Measurements from ENCODE around the gene PDE10A.
"Not testable (repeated sequence)": the region's sequence is repeated elsewhere in the genome, so short reads cannot be mapped to it uniquely, and the experiment has no call there.

PDE10A gene

DNA sequence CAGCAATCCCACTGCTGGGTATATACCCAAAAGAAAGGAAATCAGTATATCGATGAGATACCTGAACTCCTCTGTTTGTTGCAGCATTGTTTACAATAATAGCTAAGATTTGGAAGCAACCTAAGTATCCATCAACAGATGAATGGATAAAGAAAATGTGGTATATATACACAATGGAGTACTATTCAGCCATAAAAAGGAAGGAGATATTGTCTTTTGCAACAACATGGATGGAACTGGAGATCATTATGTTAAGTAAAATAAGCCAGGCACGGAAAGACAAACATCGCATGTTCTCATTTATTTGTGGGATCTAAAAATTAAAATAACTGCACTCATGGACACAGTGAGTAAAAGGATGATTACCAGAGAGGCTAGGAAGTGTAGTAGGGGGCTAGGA lies 108.4 kb downstream of the PDE10A start:
- H3K9ac ChIP-seq (ENCODE audit: low read depth, low read length); H3K36me3 ChIP-seq (ENCODE audit: insufficient read depth, low read depth, low read length); H3K9me3 ChIP-seq (ENCODE audit: insufficient read depth, low read depth, low read length); H3K27ac ChIP-seq (ENCODE audit: low read length); H3K4me3 ChIP-seq (ENCODE audit: low read length); H3K27me3 ChIP-seq (ENCODE audit: insufficient read depth, low read length): not testable (repeated sequence)
- peaks cover 14% of the 10 kb centered on the region for H3K4me1 ChIP-seq (ENCODE audit: insufficient read depth, low read length)

DNA sequence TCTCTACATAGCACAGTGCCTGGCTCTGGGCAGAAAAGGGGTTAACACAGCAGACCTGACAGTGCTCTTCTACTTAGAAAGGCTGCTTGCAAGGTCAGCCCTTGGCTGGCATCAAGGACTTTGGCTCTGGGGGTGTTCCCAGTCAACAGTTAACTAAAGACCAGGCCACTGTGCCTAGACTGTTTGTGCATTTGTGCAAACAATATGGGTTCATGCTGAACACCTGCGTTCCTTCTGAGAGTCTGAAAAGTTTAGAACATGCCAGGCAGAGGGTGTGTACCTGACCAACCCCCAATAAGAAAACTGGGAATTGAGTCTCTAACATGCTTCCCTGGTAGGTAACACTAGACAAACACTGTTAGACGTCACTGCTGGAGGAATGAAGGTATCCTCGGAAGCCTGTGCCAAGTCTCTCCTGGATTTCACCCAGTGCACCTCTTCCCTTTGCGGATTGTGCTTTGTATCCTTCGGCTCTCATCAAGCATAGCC lies 110.7 kb downstream of the PDE10A start:
- no peaks in the 10 kb centered on the region for H3K36me3 ChIP-seq (ENCODE audit: insufficient read depth, low read depth, low read length)
- H3K4me1 ChIP-seq (ENCODE audit: insufficient read depth, low read length), result peaks cover 14% of the 10 kb centered on the region
- no peaks in the 10 kb centered on the region for H3K9me3 ChIP-seq (ENCODE audit: insufficient read depth, low read depth, low read length)
- no peaks in the 10 kb centered on the region for H3K27me3 ChIP-seq (ENCODE audit: insufficient read depth, low read length)
- H3K27ac ChIP-seq (ENCODE audit: low read length), result no peak overlapping the region
- no peak overlapping the region for H3K4me3 ChIP-seq (ENCODE audit: low read length)
- H3K9ac ChIP-seq (ENCODE audit: low read depth, low read length), result no peak overlapping the region

DNA sequence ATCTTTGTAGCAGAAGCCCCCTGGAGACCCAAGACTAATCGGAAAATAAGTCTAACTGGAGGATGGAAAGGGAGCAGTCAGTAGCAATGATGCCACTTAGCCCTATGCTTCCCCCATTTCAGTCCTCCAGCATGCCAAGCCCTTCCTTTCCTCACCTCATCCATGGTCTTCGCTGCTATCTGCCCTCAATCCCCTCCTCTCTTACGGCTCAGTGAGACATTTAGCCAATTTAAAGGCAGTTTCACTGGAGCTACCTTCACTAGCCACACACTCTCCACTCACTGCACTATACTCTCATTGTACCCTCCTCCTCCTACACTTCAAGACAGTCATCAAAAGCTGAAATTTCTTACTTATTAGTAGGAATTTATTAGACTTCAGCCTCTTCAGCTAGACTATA lies 111.2 kb downstream of the PDE10A start:
- Histone ChIP-seq H3K4me3 (ENCODE audit: low read length) (no peak overlapping the region), H3K4me1 (ENCODE audit: insufficient read depth, low read length) (peaks cover 14% of the 10 kb centered on the region), H3K9me3 (ENCODE audit: insufficient read depth, low read depth, low read length) (no peaks in the 10 kb centered on the region), H3K27ac (ENCODE audit: low read length) (no peak overlapping the region), H3K36me3 (ENCODE audit: insufficient read depth, low read depth, low read length) (no peaks in the 10 kb centered on the region), H3K9ac (ENCODE audit: low read depth, low read length) (no peak overlapping the region), H3K27me3 (ENCODE audit: insufficient read depth, low read length) (no peaks in the 10 kb centered on the region)

DNA sequence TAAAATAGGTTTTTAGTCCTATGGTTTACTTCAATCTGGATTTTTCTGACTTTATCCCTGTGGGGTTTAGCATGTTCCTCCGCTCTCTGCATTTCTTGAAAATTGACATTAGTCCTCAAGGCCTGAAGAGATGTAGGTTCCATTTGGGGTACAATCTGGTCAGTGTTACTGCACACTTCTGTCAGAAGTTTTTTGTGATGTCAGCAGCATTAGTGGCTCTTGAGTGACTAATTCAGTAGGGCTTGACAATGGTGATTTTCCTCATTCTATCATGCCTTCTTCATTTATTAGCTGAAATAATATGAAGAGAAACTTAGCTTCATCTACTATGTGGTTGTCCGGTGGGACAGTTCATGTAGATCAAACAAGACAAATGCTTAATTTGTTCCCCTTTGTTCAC lies 114.6 kb downstream of the PDE10A start:
- Histone ChIP-seq H3K4me3 (ENCODE audit: low read length) (no peak overlapping the region), H3K9ac (ENCODE audit: low read depth, low read length) (no peak overlapping the region), H3K27me3 (ENCODE audit: insufficient read depth, low read length) (no peaks in the 10 kb centered on the region), H3K36me3 (ENCODE audit: insufficient read depth, low read depth, low read length) (no peaks in the 10 kb centered on the region), H3K4me1 (ENCODE audit: insufficient read depth, low read length) (peaks cover 14% of the 10 kb centered on the region), H3K9me3 (ENCODE audit: insufficient read depth, low read depth, low read length) (no peaks in the 10 kb centered on the region), H3K27ac (ENCODE audit: low read length) (no peak overlapping the region)

DNA sequence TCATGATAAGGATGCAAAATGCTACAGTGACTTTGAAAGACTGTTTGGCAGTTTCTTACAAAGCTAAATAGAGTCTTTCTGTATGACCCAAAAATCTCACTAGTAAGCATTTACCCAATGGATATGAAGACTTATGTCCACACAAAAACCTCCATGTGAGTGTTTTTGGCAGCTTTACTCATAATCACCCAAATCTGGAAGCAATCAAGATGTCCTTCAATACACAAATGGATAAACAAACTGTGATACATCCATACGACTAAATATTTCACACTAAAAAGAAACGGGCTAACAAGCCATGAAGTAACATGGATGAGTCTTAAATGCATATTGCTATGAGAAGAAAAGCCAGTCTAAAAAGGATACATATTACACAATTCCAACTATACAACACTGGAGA lies 117.2 kb downstream of the PDE10A start:
- Histone ChIP-seq H3K4me1 (ENCODE audit: insufficient read depth, low read length) (no peaks in the 10 kb centered on the region), H3K27ac (ENCODE audit: low read length) (no peak overlapping the region), H3K4me3 (ENCODE audit: low read length) (no peak overlapping the region), H3K36me3 (ENCODE audit: insufficient read depth, low read depth, low read length) (no peaks in the 10 kb centered on the region), H3K9me3 (ENCODE audit: insufficient read depth, low read depth, low read length) (no peaks in the 10 kb centered on the region), H3K9ac (ENCODE audit: low read depth, low read length) (no peak overlapping the region), H3K27me3 (ENCODE audit: insufficient read depth, low read length) (no peaks in the 10 kb centered on the region)

DNA sequence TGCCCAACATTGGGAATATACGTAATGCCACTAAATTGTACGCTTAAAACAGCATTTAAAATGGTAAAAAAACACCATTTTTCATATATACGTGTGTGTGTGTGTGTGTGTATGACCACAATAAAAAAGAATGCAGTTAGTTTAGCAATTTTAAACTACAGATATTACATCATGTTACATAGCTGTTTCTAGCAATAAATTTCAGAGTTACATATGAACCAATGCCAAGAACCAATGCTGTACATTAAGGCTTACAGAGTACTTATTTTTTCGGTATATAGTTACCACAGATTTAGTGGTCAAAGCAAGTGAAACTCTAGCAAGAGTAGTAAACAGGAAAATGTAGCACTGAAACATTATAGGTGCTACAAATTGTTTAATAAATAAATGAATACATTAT lies 119.3 kb downstream of the PDE10A start:
- no peaks in the 10 kb centered on the region for H3K36me3 ChIP-seq (ENCODE audit: insufficient read depth, low read depth, low read length)
- H3K4me3 ChIP-seq (ENCODE audit: low read length), result no peak overlapping the region
- no peaks in the 10 kb centered on the region for H3K9me3 ChIP-seq (ENCODE audit: insufficient read depth, low read depth, low read length)
- no peak overlapping the region for H3K9ac ChIP-seq (ENCODE audit: low read depth, low read length)
- H3K27ac ChIP-seq (ENCODE audit: low read length), result no peak overlapping the region
- H3K4me1 ChIP-seq (ENCODE audit: insufficient read depth, low read length), result no peaks in the 10 kb centered on the region
- H3K27me3 ChIP-seq (ENCODE audit: insufficient read depth, low read length), result no peaks in the 10 kb centered on the region

DNA sequence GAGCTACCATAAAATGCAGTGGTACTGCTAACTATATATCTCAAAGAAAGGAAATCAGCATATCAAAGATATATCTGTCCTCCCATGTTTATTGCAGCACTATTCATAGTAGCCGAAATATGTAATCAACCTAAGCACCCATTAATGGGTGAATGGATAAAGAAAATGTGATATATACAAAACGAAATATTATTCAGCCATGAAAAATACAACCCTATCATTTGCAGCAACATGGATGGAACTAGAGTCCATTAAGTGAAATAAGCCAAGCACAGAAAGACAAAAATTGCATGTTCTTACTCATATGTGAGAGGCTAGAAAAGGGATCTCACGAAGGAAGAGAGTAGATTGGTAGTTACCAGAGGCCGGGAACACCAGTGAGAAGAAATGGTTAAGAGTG lies 126.1 kb downstream of the PDE10A start:
- H3K36me3 ChIP-seq (ENCODE audit: insufficient read depth, low read depth, low read length), result no peaks in the 10 kb centered on the region
- H3K9me3 ChIP-seq (ENCODE audit: insufficient read depth, low read depth, low read length), result no peaks in the 10 kb centered on the region
- no peak overlapping the region for H3K27ac ChIP-seq (ENCODE audit: low read length)
- no peak overlapping the region for H3K9ac ChIP-seq (ENCODE audit: low read depth, low read length)
- no peak overlapping the region for H3K4me3 ChIP-seq (ENCODE audit: low read length)
- H3K27me3 ChIP-seq (ENCODE audit: insufficient read depth, low read length), result no peaks in the 10 kb centered on the region
- no peaks in the 10 kb centered on the region for H3K4me1 ChIP-seq (ENCODE audit: insufficient read depth, low read length)

DNA sequence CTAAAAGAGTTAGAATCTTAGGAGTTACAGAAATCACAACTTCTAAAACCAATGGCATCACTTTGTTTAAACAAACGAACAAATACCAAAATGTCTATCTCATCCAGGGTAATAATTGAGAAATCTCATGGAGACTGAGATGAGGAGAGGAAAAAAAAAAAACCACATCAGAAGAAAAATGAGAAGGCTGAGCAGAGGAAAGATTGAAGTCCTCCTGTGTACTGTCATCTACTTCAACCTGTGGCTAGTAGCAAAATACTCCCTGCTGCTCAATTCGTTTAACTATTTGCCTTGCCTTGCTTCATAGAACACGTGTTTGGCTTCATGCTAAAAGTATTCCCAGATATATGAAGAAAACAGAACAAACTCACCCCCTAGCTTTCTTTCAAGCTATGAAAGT lies 143.7 kb downstream of the PDE10A start:
- H3K9me3 ChIP-seq (ENCODE audit: insufficient read depth, low read depth, low read length), result no peaks in the 10 kb centered on the region
- no peak overlapping the region for H3K9ac ChIP-seq (ENCODE audit: low read depth, low read length)
- no peaks in the 10 kb centered on the region for H3K27me3 ChIP-seq (ENCODE audit: insufficient read depth, low read length)
- no peaks in the 10 kb centered on the region for H3K4me1 ChIP-seq (ENCODE audit: insufficient read depth, low read length)
- H3K27ac ChIP-seq (ENCODE audit: low read length), result no peak overlapping the region
- no peaks in the 10 kb centered on the region for H3K36me3 ChIP-seq (ENCODE audit: insufficient read depth, low read depth, low read length)
- no peak overlapping the region for H3K4me3 ChIP-seq (ENCODE audit: low read length)

DNA sequence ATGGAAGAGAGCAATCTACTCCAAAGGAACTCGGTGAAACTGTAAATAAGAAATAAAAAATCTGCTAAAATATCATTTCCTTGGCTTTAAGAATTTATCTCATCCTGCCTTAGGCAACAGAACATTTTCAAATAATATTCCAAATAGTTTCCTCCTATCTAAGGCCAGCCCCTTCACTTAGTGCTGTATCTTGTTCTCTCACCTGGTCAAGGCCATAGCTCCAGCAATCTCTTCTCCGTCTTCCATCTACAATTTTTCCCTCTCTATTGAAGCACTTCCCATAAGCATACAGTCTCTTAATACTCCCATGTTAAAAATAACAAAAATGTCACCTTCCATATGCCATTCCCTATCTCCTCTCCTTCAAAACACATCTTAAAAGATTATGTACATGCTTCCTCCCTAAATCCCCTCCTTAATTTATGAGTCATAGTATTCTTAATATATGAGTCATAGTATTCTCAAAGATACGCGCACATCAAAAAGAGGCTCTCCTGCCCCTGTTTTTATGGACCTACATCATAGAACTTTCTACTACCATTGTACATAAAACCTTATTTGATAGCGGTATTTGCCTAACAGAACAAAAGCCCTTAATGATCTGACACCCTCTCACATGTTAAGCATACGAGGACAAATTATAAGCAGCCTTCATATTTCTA lies 146.9 kb downstream of the PDE10A start:
- Histone ChIP-seq H3K9me3 (ENCODE audit: insufficient read depth, low read depth, low read length) (no peaks in the 10 kb centered on the region), H3K4me1 (ENCODE audit: insufficient read depth, low read length) (no peaks in the 10 kb centered on the region), H3K9ac (ENCODE audit: low read depth, low read length) (no peak overlapping the region), H3K4me3 (ENCODE audit: low read length) (no peak overlapping the region), H3K27me3 (ENCODE audit: insufficient read depth, low read length) (no peaks in the 10 kb centered on the region), H3K27ac (ENCODE audit: low read length) (no peak overlapping the region), H3K36me3 (ENCODE audit: insufficient read depth, low read depth, low read length) (no peaks in the 10 kb centered on the region)

DNA sequence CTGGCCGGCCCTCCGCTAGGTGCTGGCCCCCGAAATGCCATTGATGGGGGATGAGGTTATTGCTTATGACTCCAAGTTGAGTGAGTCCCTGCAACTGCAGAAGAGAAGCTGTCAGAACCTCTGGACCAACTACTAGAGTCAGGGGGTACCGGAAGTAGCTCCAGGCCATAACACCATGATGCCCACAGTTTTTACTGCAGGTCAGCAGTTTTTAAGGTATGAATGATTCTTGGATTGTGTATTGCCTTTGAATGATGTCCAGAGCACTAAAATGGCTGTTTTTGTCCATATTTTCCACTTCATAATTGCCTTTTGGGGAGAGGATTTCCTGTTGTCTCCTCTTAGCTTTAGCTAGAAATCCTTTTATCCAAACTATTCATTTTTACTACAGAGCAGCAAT lies 148.4 kb downstream of the PDE10A start:
- no peaks in the 10 kb centered on the region for H3K36me3 ChIP-seq (ENCODE audit: insufficient read depth, low read depth, low read length)
- H3K4me1 ChIP-seq (ENCODE audit: insufficient read depth, low read length), result no peaks in the 10 kb centered on the region
- H3K4me3 ChIP-seq (ENCODE audit: low read length), result no peak overlapping the region
- H3K9ac ChIP-seq (ENCODE audit: low read depth, low read length), result no peak overlapping the region
- H3K9me3 ChIP-seq (ENCODE audit: insufficient read depth, low read depth, low read length), result no peaks in the 10 kb centered on the region
- H3K27ac ChIP-seq (ENCODE audit: low read length), result no peak overlapping the region
- H3K27me3 ChIP-seq (ENCODE audit: insufficient read depth, low read length), result no peaks in the 10 kb centered on the region

DNA sequence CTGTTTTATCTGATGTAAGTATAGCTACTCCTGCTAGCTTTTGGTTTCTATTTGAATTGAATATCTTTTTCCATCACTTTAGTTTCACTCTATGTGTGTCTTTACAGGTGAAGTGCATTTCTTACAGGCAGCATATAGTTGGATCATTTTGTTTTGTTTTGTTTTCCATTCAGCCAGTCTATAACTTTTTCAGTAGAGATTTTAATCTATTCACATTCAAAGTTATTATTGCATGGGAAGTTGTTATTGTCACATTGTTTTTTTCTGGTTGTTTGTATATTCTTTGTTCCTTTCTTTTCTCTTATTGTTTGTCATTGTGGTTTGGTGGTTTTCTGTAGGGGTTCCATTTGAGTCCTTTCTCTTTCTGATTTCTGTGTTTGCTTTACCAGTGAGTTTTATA lies 151.2 kb downstream of the PDE10A start:
- Histone ChIP-seq H3K9me3 (ENCODE audit: insufficient read depth, low read depth, low read length) (no peaks in the 10 kb centered on the region), H3K9ac (ENCODE audit: low read depth, low read length) (no peak overlapping the region), H3K4me1 (ENCODE audit: insufficient read depth, low read length) (no peaks in the 10 kb centered on the region), H3K27ac (ENCODE audit: low read length) (no peak overlapping the region), H3K36me3 (ENCODE audit: insufficient read depth, low read depth, low read length) (no peaks in the 10 kb centered on the region), H3K27me3 (ENCODE audit: insufficient read depth, low read length) (no peaks in the 10 kb centered on the region), H3K4me3 (ENCODE audit: low read length) (no peak overlapping the region)

DNA sequence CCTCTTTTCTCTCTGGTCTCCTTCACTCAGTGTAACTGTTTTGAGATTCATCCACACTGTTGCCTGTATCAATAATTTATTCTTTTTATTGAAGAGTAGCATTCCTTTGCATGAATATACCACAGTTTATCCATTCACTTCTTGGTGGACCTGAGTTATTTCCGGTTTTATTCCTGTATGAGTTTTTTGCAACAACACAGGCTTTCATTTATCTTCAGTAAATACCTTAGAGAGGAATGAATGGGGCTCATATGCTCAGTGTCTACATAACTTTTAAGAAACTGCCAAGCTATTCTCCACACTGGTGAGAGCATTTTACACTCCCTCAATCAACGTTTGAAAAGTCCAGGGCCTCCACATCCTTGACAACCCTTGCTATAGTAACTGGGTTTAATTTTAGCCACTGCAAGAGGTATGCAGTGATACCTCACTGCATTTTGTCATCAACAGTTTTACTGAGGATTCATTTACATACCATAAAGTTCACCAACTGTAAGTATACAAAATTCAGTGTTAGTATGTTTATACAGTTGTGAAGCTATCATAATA lies 154.6 kb downstream of the PDE10A start:
- Histone ChIP-seq H3K36me3 (ENCODE audit: insufficient read depth, low read depth, low read length) (no peaks in the 10 kb centered on the region), H3K4me3 (ENCODE audit: low read length) (no peak overlapping the region), H3K27me3 (ENCODE audit: insufficient read depth, low read length) (no peaks in the 10 kb centered on the region), H3K27ac (ENCODE audit: low read length) (no peak overlapping the region), H3K4me1 (ENCODE audit: insufficient read depth, low read length) (no peaks in the 10 kb centered on the region), H3K9ac (ENCODE audit: low read depth, low read length) (no peak overlapping the region), H3K9me3 (ENCODE audit: insufficient read depth, low read depth, low read length) (no peaks in the 10 kb centered on the region)

Measured in iPS-20b (cell line).